HepG2 (cell line): ENCODE measurements around the gene ASB11. TPM values are rescaled to one million over a fixed set of nuclear protein-coding genes. Genes with fewer than 3 reads are reported as not detected.

Experiments used
- ATAC-seq: fragments of 200-7000 bp; cut with Tn5 transposase; 3 replicates; pipeline ENCODE4 v1.9.1; 2020; ENCODE audit warnings: mild to moderate bottlenecking, moderate library complexity
- BruUV-seq: library from RNA; stranded (reverse); fragments of 400-500 nt; replicated peaks from 2 replicates; lab custom pipeline; 2021; lab: Mats Ljungman, UMichigan
- CTCF ChIA-PET: fragments of 300-600 bp; formaldehyde crosslinking; extraction: SDS; loops from one replicate; lab custom pipeline; 2021; ENCODE audit warnings: low total read pairs, inconsistent platforms, low intra/inter-chr PET ratio; lab: Yijun Ruan, JAX
- POLR2A ChIA-PET: fragments of 350-600 bp; sonication (Branson Sonifier 250); formaldehyde crosslinking; loops from one replicate; lab custom pipeline; 2020; ENCODE audit warnings: antibody characterized with exemption, inconsistent platforms; lab: Yijun Ruan, JAX
- DNase-seq: peaks from one replicate; pipeline ENCODE4 v3.0.0-alpha.2; 2015; ENCODE audit warnings: low spot score
- FAIRE-seq: peaks from 3 replicates; lab custom pipeline; 2011; peaks lifted over from hg19 to GRCh38; lab: Jason Lieb, UNC
- H2AFZ ChIP-seq: one replicate; pipeline ENCODE4 v1.6.1; 2011; ENCODE audit warnings: low read length, inconsistent platforms
- H3K27ac ChIP-seq: fragments of 300-600 bp; 3 replicates; pipeline ENCODE4 v1.8.0; 2011; ENCODE audit warnings: mixed run types, mild to moderate bottlenecking, mixed read lengths, low read length, inconsistent platforms; ENCODE audit not compliant: insufficient read depth; ENCODE audit errors: extremely low read length
- H3K27me3 ChIP-seq, 2 experiments: fragments of 200-600 bp in 1 of 2; 2 replicates in 1 of 2; 3 replicates in 1 of 2; pipeline versions ENCODE4 v1.6.0 to v1.8.0; 2011; ENCODE audit warnings: low read length in 2 of 2, mild to moderate bottlenecking in 2 of 2, moderate library complexity in 2 of 2, inconsistent platforms in 1 of 2; ENCODE audit not compliant: insufficient read depth in 2 of 2, control insufficient read depth in 1 of 2
- H3K36me3 ChIP-seq, 2 experiments: fragments of 200-600 bp in 1 of 2; replicated peaks in 1 of 2; 2 replicates in 1 of 2; 3 replicates in 1 of 2; pipeline versions ENCODE4 v1.5.1 to v1.8.0; 2011; ENCODE audit warnings: low read length in 2 of 2, inconsistent platforms in 1 of 2; ENCODE audit not compliant: insufficient read depth in 2 of 2, control insufficient read depth in 1 of 2
- H3K4me1 ChIP-seq: 2 replicates; pipeline ENCODE4 v1.5.1; 2012; ENCODE audit warnings: low read length, inconsistent platforms; ENCODE audit not compliant: insufficient read depth
- H3K4me2 ChIP-seq: 2 replicates; pipeline ENCODE4 v1.6.0; 2011; ENCODE audit warnings: low read depth, low read length, inconsistent platforms
- H3K4me3 ChIP-seq, 3 experiments: fragments of 200-600 bp in 1 of 3; sonication (generic), shearing (Covaris generic) in 1 of 3; replicated peaks in 1 of 3; 2 replicates each; pipeline ENCODE4 v1.5.1; 2011 to 2016; ENCODE audit warnings: low read length in 3 of 3, inconsistent platforms in 2 of 3, low read depth in 2 of 3, mild to moderate bottlenecking in 2 of 3, control low read depth in 1 of 3, mixed read lengths in 1 of 3; ENCODE audit not compliant: insufficient read depth in 1 of 3
- H3K79me2 ChIP-seq: one replicate; pipeline ENCODE4 v1.6.1; 2011; ENCODE audit warnings: low read length, inconsistent platforms; ENCODE audit not compliant: insufficient read depth
- H3K9ac ChIP-seq: 2 replicates; pipeline ENCODE4 v1.6.0; 2011; ENCODE audit warnings: mild to moderate bottlenecking, low read depth, low read length, inconsistent platforms; ENCODE audit not compliant: insufficient read depth
- H3K9me3 ChIP-seq: 2 replicates; pipeline ENCODE4 v1.5.1; 2012; ENCODE audit warnings: mild to moderate bottlenecking, low read length
- H4K20me1 ChIP-seq: 2 replicates; pipeline ENCODE4 v1.6.0; 2011; ENCODE audit warnings: inconsistent platforms, mild to moderate bottlenecking, low read length, moderate library complexity; ENCODE audit not compliant: insufficient read depth
- BCL6 ChIP-seq: IDR thresholded peaks from 2 replicates; pipeline ENCODE4 v1.6.1; 2016; ENCODE audit warnings: missing genetic modification reagents, missing compliant biosample characterization
- CBFB ChIP-seq: sonication (generic); formaldehyde crosslinking; IDR thresholded peaks from 2 replicates; pipeline ENCODE4 v1.4.0; 2020; ENCODE audit warnings: missing genetic modification reagents
- CBX2 ChIP-seq, 2 experiments: fragments of 200-600 bp in 1 of 2; sonication (generic); formaldehyde crosslinking in 1 of 2; IDR thresholded peaks; 2 replicates each; pipeline versions ENCODE4 v1.7.0 to v1.8.1; 2018 to 2022; ENCODE audit warnings: low read depth in 2 of 2, low read length in 1 of 2, mild to moderate bottlenecking in 1 of 2, missing genetic modification reagents in 1 of 2
- FOSL2 ChIP-seq: sonication (generic); formaldehyde crosslinking; IDR thresholded peaks from 2 replicates; pipeline ENCODE4 v1.4.0; 2020; ENCODE audit warnings: missing genetic modification reagents
- FOXM1 ChIP-seq: sonication (generic); formaldehyde crosslinking; IDR thresholded peaks from 2 replicates; pipeline ENCODE4 v1.5.0; 2020; ENCODE audit warnings: missing genetic modification reagents
- GTF2F1 ChIP-seq: fragments of 150-350 bp; IDR thresholded peaks from 2 replicates; pipeline ENCODE4 v1.6.1; 2014; ENCODE audit warnings: low read length
- KDM1A ChIP-seq: IDR thresholded peaks from 2 replicates; pipeline ENCODE4 v1.6.1; 2016; ENCODE audit warnings: missing compliant biosample characterization
- REPIN1 ChIP-seq: sonication (generic); formaldehyde crosslinking; IDR thresholded peaks from 2 replicates; pipeline ENCODE4 v1.8.0; 2022; ENCODE audit warnings: missing genetic modification reagents, low read depth, mild to moderate bottlenecking, borderline replicate concordance
- SP5 ChIP-seq: IDR thresholded peaks from 2 replicates; pipeline ENCODE4 v1.6.1; 2016; ENCODE audit warnings: low read depth, borderline replicate concordance
- SRSF9 ChIP-seq: fragments of 200-400 bp; formaldehyde crosslinking; IDR thresholded peaks from 2 replicates; pipeline ENCODE4 v1.6.1; 2018; ENCODE audit warnings: borderline replicate concordance, mild to moderate bottlenecking, low read depth, low read length; ENCODE audit not compliant: insufficient read depth, poor library complexity, severe bottlenecking
- TAF1 ChIP-seq: sonication (generic); formaldehyde crosslinking; IDR thresholded peaks from 2 replicates; pipeline ENCODE4 v1.4.0; 2020; ENCODE audit warnings: missing genetic modification reagents
- TEAD3 ChIP-seq: optimal IDR thresholded peaks from 2 replicates; pipeline ENCODE3; 2016; ENCODE audit warnings: borderline replicate concordance
- ZNF335 ChIP-seq: sonication (generic); formaldehyde crosslinking; IDR thresholded peaks from 2 replicates; pipeline ENCODE4 v1.4.0; 2020; ENCODE audit warnings: missing genetic modification reagents
- ZNF431 ChIP-seq: sonication (generic); formaldehyde crosslinking; IDR thresholded peaks from 2 replicates; pipeline ENCODE4 v1.9.0; 2022; ENCODE audit warnings: missing genetic modification reagents, low read depth, mild to moderate bottlenecking, borderline replicate concordance
- ZSCAN20 ChIP-seq: sonication (generic); formaldehyde crosslinking; IDR thresholded peaks from 2 replicates; pipeline ENCODE4 v1.4.0; 2020; ENCODE audit warnings: missing genetic modification reagents, mild to moderate bottlenecking, borderline replicate concordance
- WGBS: methylation state at CpG from one replicate; pipeline ENCODE4 v1.1.6; 2017; ENCODE audit warnings: low lambda C conversion rate; 5-methylcytosine and 5-hydroxymethylcytosine counted together
- in situ Hi-C: cut with HindIII; loops from 2 replicates; pipeline ENCODE4 v1.10.0; 2017; ENCODE audit warnings: low pct_unique_long_range_greater_than_20kb; ENCODE audit not compliant: extremely low pct_ligation_motif_present
- intact Hi-C: fragments of 100-400 bp; cut with micrococcal nuclease; formaldehyde crosslinking; loops from one replicate; pipeline ENCODE4 v1.10.0; 2022; ENCODE audit not compliant: unreplicated experiment
- polyA plus RNA-seq, 8 experiments: library from polyadenylated mRNA; depleted of rRNA in 3 of 8; stranded (reverse) in 7 of 8; unstranded in 1 of 8; fragments of >200 nt; fragmentation: Illumina TruSeq in 4 of 8; extraction: Trizol in 4 of 8; gene quantifications; 2 replicates each; pipeline versions ENCODE4 v1.2.1 to v1.2.3, GENCODE V29; 2011 to 2016; ENCODE audit warnings: low read depth in 4 of 8, missing spikeins in 1 of 8, mixed read lengths in 1 of 8; ENCODE audit not compliant: insufficient read depth in 1 of 8
- total RNA-seq, 5 experiments: library from RNA; depleted of rRNA; stranded (reverse); fragments of >200 nt; fragmentation: Illumina TruSeq; extraction: Trizol; gene quantifications; 2 replicates each; pipeline ENCODE4 v1.2.3, GENCODE V29; 2016; ENCODE audit warnings: low read depth in 1 of 5
- TF ChIP-seq, protein P1 (sequence below): sonication (generic); formaldehyde crosslinking; IDR thresholded peaks from 2 replicates; pipeline ENCODE4 v1.4.0; 2020; ENCODE audit warnings: missing genetic modification reagents; ENCODE audit errors: not compliant biosample characterization
- TF ChIP-seq, protein P2 (sequence below): sonication (generic); formaldehyde crosslinking; IDR thresholded peaks from 2 replicates; pipeline ENCODE4 v1.9.0; 2021; ENCODE audit warnings: mild to moderate bottlenecking, missing genetic modification reagents
- TF ChIP-seq, protein P3 (sequence below): sonication (generic); formaldehyde crosslinking; IDR thresholded peaks from 2 replicates; pipeline ENCODE4 v1.5.0; 2020; ENCODE audit warnings: mild to moderate bottlenecking, low read depth, missing genetic modification reagents, borderline replicate concordance

Gene ASB11
- total and polyA plus RNA-seq, 2 of the 13 experiments (the other 11 are each of a cell fraction or from before 2014, with no cell fraction given): not detected

DNA sequence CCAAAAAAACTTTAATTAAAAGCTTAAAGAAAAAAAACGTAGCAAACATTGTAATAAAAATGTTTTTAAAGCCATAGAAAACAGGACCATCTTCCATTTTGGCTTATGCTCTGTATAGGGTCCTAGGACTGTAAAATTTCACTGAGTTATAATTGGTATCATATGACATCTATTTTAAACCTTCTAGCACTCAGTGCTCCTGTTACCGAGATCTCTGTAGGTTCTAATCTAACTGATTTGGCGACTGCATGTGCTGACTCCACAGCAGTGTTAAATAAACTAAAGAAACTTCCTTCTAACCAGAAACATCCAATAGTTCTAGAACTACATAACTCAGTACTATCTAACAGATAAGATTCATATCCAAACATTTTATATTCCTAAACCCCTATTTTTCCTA lies at the start of gene ASB11 (continued):
- TF ChIP-seq, protein P1, sequence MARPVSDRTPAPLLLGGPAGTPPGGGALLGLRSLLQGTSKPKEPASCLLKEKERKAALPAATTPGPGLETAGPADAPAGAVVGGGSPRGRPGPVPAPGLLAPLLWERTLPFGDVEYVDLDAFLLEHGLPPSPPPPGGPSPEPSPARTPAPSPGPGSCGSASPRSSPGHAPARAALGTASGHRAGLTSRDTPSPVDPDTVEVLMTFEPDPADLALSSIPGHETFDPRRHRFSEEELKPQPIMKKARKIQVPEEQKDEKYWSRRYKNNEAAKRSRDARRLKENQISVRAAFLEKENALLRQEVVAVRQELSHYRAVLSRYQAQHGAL (CRISPR knock-in tag): no peak
- TF ChIP-seq ZNF431 (no peak), ZSCAN20 (CRISPR knock-in tag) (no peak), CBFB (CRISPR knock-in tag) (no peak), KDM1A (CRISPR knock-in tag) (no peak), GTF2F1 (no peak)
- TF ChIP-seq, all 625 proteins: peak for 0

DNA sequence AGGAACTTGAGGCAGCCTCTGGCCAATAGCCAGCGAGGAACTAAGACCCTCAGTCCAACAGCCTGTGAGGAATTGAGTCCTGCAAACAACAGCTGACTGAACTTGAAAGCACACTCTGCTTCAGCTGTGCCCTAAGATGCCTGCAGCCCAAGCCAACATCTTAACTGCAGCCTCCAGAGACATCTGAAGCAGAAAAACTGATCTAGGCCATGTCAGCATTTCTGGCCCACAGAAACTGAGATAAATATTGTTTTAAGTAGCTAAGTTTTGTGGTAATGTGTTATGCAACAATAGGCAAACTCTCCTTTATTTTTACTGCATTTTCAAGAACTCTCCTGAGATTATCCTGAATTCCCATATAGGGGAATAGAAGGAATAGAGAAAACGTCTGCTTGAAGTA lies 44.3 kb upstream of the ASB11 start:
- ATAC-seq (no peak), DNase-seq (no peak), FAIRE-seq (no peak)
- in situ Hi-C loops (no loop called here), intact Hi-C loops (no loop called here)
- 57% methylated on average over 1 of the region's 2 CpGs for WGBS
- Histone ChIP-seq H3K4me2 (no peak overlapping the region), H3K9me3 (no peaks in the 10 kb centered on the region), H4K20me1 (no peaks in the 10 kb centered on the region), H3K9ac (no peak overlapping the region), H2AFZ (no peak overlapping the region), H3K79me2 (no peaks in the 10 kb centered on the region), H3K27ac (no peak overlapping the region), H3K4me1 (no peaks in the 10 kb centered on the region), H3K27me3 (no peaks in the 10 kb centered on the region), H3K36me3 (no peaks in the 10 kb centered on the region), H3K4me3 (no peak overlapping the region)
- CTCF ChIA-PET: no interaction called here
- no TSS peak for BruUV-seq
- POLR2A ChIA-PET: no interaction called here
- no peak for TF ChIP-seq TEAD3 (CRISPR knock-in tag)
- TF ChIP-seq FOXM1: no peak
- no peak for TF ChIP-seq BCL6 (CRISPR knock-in tag)
- TF ChIP-seq FOSL2 (CRISPR knock-in tag): no peak
- no peak for TF ChIP-seq SRSF9
- TF ChIP-seq REPIN1 (CRISPR knock-in tag): no peak
- TF ChIP-seq CBX2 (IDR thresholded peaks at IDR 0.05; ENCODE audit: low read depth, low read length): no peak
- TF ChIP-seq CBX2 (CRISPR knock-in tag; IDR thresholded peaks at IDR 0.05; ENCODE audit: low read depth): no peak
- TF ChIP-seq, protein P2, sequence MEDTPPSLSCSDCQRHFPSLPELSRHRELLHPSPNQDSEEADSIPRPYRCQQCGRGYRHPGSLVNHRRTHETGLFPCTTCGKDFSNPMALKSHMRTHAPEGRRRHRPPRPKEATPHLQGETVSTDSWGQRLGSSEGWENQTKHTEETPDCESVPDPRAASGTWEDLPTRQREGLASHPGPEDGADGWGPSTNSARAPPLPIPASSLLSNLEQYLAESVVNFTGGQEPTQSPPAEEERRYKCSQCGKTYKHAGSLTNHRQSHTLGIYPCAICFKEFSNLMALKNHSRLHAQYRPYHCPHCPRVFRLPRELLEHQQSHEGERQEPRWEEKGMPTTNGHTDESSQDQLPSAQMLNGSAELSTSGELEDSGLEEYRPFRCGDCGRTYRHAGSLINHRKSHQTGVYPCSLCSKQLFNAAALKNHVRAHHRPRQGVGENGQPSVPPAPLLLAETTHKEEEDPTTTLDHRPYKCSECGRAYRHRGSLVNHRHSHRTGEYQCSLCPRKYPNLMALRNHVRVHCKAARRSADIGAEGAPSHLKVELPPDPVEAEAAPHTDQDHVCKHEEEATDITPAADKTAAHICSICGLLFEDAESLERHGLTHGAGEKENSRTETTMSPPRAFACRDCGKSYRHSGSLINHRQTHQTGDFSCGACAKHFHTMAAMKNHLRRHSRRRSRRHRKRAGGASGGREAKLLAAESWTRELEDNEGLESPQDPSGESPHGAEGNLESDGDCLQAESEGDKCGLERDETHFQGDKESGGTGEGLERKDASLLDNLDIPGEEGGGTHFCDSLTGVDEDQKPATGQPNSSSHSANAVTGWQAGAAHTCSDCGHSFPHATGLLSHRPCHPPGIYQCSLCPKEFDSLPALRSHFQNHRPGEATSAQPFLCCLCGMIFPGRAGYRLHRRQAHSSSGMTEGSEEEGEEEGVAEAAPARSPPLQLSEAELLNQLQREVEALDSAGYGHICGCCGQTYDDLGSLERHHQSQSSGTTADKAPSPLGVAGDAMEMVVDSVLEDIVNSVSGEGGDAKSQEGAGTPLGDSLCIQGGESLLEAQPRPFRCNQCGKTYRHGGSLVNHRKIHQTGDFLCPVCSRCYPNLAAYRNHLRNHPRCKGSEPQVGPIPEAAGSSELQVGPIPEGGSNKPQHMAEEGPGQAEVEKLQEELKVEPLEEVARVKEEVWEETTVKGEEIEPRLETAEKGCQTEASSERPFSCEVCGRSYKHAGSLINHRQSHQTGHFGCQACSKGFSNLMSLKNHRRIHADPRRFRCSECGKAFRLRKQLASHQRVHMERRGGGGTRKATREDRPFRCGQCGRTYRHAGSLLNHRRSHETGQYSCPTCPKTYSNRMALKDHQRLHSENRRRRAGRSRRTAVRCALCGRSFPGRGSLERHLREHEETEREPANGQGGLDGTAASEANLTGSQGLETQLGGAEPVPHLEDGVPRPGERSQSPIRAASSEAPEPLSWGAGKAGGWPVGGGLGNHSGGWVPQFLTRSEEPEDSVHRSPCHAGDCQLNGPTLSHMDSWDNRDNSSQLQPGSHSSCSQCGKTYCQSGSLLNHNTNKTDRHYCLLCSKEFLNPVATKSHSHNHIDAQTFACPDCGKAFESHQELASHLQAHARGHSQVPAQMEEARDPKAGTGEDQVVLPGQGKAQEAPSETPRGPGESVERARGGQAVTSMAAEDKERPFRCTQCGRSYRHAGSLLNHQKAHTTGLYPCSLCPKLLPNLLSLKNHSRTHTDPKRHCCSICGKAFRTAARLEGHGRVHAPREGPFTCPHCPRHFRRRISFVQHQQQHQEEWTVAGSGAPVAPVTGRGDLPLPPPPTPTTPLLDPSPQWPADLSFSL (CRISPR knock-in tag): no peak
- TF ChIP-seq ZNF335: no peak
- TF ChIP-seq, protein P3, sequence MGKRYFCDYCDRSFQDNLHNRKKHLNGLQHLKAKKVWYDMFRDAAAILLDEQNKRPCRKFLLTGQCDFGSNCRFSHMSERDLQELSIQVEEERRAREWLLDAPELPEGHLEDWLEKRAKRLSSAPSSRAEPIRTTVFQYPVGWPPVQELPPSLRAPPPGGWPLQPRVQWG (CRISPR knock-in tag): no peak
- no peak for TF ChIP-seq TAF1 (CRISPR knock-in tag)
- TF ChIP-seq SP5: no peak
